SJSA1 (cell line): Measurements from ENCODE around the gene SCYGR4. TPM values are rescaled to one million over a fixed set of nuclear protein-coding genes. Genes with fewer than 3 reads are reported as not detected.

Source experiments
- DNase-seq, 2 experiments: peaks; one replicate each; pipeline ENCODE4 v3.0.0-alpha.2; 2015 to 2020; ENCODE audit warnings: low spot score in 2 of 2, low read depth in 1 of 2
- H3K27ac ChIP-seq: fragments of 250-450 bp; sonication (Bioruptor Pico); 2 replicates; pipeline ENCODE4 v1.5.1; 2020; ENCODE audit warnings: mild to moderate bottlenecking, moderate library complexity
- H3K27me3 ChIP-seq: fragments of 250-450 bp; sonication (Bioruptor Pico); replicated peaks from 2 replicates; pipeline ENCODE4 v1.5.1; 2020; ENCODE audit warnings: mild to moderate bottlenecking, moderate library complexity
- H3K36me3 ChIP-seq: fragments of 250-450 bp; sonication (Bioruptor Pico); 2 replicates; pipeline ENCODE4 v1.5.1; 2020; ENCODE audit warnings: mild to moderate bottlenecking
- H3K4me1 ChIP-seq: fragments of 250-450 bp; sonication (Bioruptor Pico); replicated peaks from 2 replicates; pipeline ENCODE4 v1.6.1; 2021; ENCODE audit warnings: mild to moderate bottlenecking
- H3K4me3 ChIP-seq: fragments of 250-450 bp; sonication (Bioruptor Pico); 2 replicates; pipeline ENCODE4 v1.5.1; 2020; ENCODE audit warnings: mild to moderate bottlenecking
- H3K9me3 ChIP-seq: fragments of 250-450 bp; sonication (Bioruptor Pico); replicated peaks from 2 replicates; pipeline ENCODE4 v1.5.1; 2020; ENCODE audit warnings: mild to moderate bottlenecking
- total RNA-seq: library from RNA; depleted of rRNA; stranded (reverse); fragments of >200 nt; shearing (Covaris generic); gene quantifications from 2 replicates; pipeline ENCODE4 v1.2.3, GENCODE V29; 2014; rRNA removed

SCYGR4 gene, protein sequence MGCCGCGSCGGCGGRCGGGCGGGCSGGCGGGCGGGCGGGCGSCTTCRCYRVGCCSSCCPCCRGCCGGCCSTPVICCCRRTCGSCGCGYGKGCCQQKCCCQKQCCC
- not detected in 2 replicates for total RNA-seq

DNA sequence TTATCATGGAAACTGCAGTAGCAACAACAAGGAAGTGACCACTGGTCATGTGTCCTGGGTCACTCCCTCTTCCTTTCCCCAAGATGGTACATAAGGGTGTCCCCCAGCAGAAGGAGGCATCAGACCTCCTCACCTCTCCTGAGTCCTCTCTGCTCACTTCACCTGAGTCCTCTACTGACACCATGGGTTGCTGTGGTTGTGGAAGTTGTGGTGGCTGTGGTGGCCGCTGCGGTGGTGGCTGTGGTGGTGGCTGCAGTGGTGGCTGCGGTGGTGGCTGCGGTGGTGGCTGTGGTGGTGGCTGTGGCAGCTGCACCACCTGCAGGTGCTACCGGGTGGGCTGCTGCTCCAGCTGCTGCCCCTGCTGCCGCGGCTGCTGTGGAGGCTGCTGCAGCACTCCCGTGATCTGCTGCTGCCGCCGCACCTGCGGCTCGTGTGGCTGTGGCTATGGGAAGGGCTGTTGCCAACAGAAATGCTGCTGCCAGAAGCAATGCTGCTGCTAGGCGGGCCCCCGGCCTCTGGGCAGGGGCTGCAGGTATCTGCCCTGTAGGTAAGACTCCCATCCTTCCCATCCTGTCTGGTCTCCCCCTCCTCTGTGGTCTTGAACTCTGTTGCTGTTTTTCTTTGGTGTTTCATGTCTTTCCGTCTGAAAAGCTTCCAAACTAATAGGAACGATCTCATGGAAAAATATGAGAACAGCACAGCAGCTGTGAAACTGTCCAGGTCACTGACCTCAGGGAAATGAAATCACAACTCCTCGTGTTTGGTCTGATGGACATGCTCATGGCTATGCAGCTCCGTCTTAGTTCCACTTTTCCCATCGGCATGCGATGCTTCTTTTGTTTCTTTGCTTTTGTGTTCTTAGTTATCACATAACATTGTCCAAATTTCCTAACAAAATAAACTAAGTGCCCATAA is at the start of gene SCYGR4:
Gene SCYGR4, plus strand, starts transcription at position 183 of the 915 bp plus-strand sequence. Its CDS starts 0 bp downstream, at position 183.
- DNase-seq: no peak
- no peaks in the 10 kb centered on the region for H3K9me3 ChIP-seq
- H3K4me1 ChIP-seq: no peaks in the 10 kb centered on the region
- no peaks in the 10 kb centered on the region for H3K27me3 ChIP-seq
- H3K36me3 ChIP-seq: no peaks in the 10 kb centered on the region
- H3K27ac ChIP-seq: no peak within 1 kb of the TSS
- no peak within 1 kb of the TSS for H3K4me3 ChIP-seq

GRCh38 chr2:227568852-227569169 is 48.5 kb upstream of the SCYGR4 start:
- DNase-seq: no peak

GRCh38 chr2:227570615-227571014 is 46.7 kb upstream of the SCYGR4 start:
- Histone ChIP-seq H3K4me3 (no peak overlapping the region), H3K27ac (no peak overlapping the region), H3K9me3 (no peaks in the 10 kb centered on the region), H3K4me1 (no peaks in the 10 kb centered on the region), H3K27me3 (no peaks in the 10 kb centered on the region), H3K36me3 (no peaks in the 10 kb centered on the region)
- no peak for DNase-seq

More at GRCh38 chr2:227568852-227569169, 48.5 kb upstream of the SCYGR4 start:
- H3K27me3 ChIP-seq: no peaks in the 10 kb centered on the region
- no peak overlapping the region for H3K27ac ChIP-seq
- H3K4me3 ChIP-seq: no peak overlapping the region
- H3K36me3 ChIP-seq: no peaks in the 10 kb centered on the region
- H3K9me3 ChIP-seq: no peaks in the 10 kb centered on the region
- H3K4me1 ChIP-seq: no peaks in the 10 kb centered on the region

GRCh38 chr2:227576110-227576509 is 41.2 kb upstream of the SCYGR4 start:
- no peaks in the 10 kb centered on the region for H3K4me1 ChIP-seq
- no peak overlapping the region for H3K4me3 ChIP-seq
- H3K27me3 ChIP-seq: no peaks in the 10 kb centered on the region
- H3K36me3 ChIP-seq: no peaks in the 10 kb centered on the region
- H3K9me3 ChIP-seq: no peaks in the 10 kb centered on the region
- no peak for DNase-seq
- no peak overlapping the region for H3K27ac ChIP-seq

DNA sequence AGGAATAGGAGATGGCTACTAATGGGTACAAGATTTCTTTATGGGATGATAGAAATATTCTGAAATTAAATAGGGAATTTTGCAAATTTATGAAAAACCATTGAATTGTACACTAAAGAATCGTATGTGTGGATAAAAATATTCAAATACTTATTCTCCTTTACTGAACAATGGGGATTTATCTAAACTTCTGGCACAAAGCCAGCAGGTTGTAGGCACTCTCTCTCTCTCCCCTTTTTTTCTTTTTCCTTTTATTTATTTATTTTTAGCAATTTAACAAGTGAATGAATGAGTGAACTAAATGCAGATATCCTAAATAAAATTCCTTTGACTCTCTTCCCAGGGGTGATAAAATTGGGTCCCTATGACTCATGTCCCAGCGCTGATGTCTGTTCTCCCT is 40.5 kb upstream of the SCYGR4 start:
- Histone ChIP-seq H3K27me3 (no peaks in the 10 kb centered on the region), H3K27ac (no peak overlapping the region), H3K36me3 (no peaks in the 10 kb centered on the region), H3K9me3 (no peaks in the 10 kb centered on the region), H3K4me1 (no peaks in the 10 kb centered on the region), H3K4me3 (no peak overlapping the region)
- DNase-seq: no peak

GRCh38 chr2:227577555-227577954 is 39.7 kb upstream of the SCYGR4 start:
- no peak for DNase-seq

GRCh38 chr2:227578642-227579041 is 38.7 kb upstream of the SCYGR4 start:
- no peak overlapping the region for H3K27ac ChIP-seq
- peaks cover 8% of the 10 kb centered on the region for H3K9me3 ChIP-seq
- H3K27me3 ChIP-seq: no peaks in the 10 kb centered on the region
- no peaks in the 10 kb centered on the region for H3K4me1 ChIP-seq
- DNase-seq: no peak
- no peaks in the 10 kb centered on the region for H3K36me3 ChIP-seq
- no peak overlapping the region for H3K4me3 ChIP-seq

More at GRCh38 chr2:227577555-227577954, 39.7 kb upstream of the SCYGR4 start:
- no peaks in the 10 kb centered on the region for H3K36me3 ChIP-seq
- no peaks in the 10 kb centered on the region for H3K4me1 ChIP-seq
- H3K9me3 ChIP-seq: peaks cover 5% of the 10 kb centered on the region
- no peaks in the 10 kb centered on the region for H3K27me3 ChIP-seq
- H3K4me3 ChIP-seq: no peak overlapping the region
- H3K27ac ChIP-seq: no peak overlapping the region

DNA sequence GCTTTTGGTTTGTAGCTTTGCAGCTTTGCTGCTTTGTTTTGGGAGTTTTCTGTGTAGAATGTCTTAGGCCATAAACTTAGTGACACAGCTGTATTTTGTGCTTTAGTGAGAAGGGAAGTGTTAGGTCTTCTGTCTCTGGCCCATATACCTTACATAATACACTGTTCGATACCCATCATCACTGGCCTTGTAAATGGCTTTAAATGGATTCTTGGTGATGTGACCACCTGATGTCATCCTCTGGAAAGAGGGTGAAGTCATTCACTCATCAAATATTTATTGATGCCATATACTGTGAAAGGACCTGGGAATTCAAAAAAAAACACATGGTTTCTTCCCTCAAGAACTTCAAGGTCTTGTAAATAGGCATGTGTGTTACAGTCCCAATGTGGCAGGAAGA is 37.5 kb upstream of the SCYGR4 start:
- H3K27ac ChIP-seq: no peak overlapping the region
- H3K27me3 ChIP-seq: no peaks in the 10 kb centered on the region
- H3K36me3 ChIP-seq: no peaks in the 10 kb centered on the region
- no peaks in the 10 kb centered on the region for H3K4me1 ChIP-seq
- no peak for DNase-seq
- H3K9me3 ChIP-seq: peaks cover 8% of the 10 kb centered on the region
- no peak overlapping the region for H3K4me3 ChIP-seq

- Histone ChIP-seq H3K27me3 (no peaks in the 10 kb centered on the region), H3K27ac (no peak overlapping the region), H3K4me3 (no peak overlapping the region), H3K9me3 (peaks cover 8% of the 10 kb centered on the region), H3K4me1 (no peaks in the 10 kb centered on the region), H3K36me3 (no peaks in the 10 kb centered on the region)
- no peak for DNase-seq
Observed at GRCh38 chr2:227582369-227582768, 34.9 kb upstream of the SCYGR4 start.

DNA sequence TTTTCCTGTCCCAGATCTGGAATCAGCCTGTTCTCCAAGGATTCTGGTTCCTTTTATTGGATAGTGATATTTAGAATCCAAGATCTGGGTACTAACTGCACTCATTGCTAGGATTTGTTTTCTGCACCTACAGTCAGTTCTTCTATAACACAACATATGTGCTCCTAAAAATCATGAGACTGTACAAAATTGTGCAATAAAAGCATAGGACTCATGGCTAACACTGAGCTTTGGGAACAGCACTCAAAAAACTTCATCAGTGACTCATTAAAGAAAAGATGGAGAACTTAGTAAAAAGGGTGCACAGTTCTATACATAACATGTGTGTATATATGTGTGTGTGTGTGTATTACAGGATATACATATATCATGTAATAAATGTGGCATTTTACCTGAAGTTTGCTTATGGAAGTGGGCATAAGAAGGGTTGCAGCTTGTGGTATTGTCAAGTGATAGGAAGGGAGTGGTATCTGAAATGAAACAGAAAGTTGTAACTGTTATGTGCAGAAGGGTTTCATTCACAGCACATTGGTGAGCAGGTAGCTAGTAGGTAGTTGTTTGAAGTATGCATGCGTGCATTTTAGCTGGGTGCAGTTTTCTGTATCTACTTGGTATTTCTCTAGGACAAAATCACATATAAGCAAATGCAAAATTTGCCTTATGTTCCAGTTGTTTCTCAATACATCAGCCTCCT is 24.5 kb upstream of the SCYGR4 start:
- H3K9me3 ChIP-seq: no peaks in the 10 kb centered on the region
- H3K27me3 ChIP-seq: peaks cover 13% of the 10 kb centered on the region; the same call in 1 of the 2 replicates
- H3K4me1 ChIP-seq: no peaks in the 10 kb centered on the region
- no peaks in the 10 kb centered on the region for H3K36me3 ChIP-seq
- no peak overlapping the region for H3K27ac ChIP-seq
- DNase-seq: no peak
- H3K4me3 ChIP-seq: no peak overlapping the region

- Histone ChIP-seq H3K4me3 (no peak overlapping the region), H3K4me1 (no peaks in the 10 kb centered on the region)
- no peak for DNase-seq
Observed at GRCh38 chr2:227595797-227596196, 21.5 kb upstream of the SCYGR4 start.

DNA sequence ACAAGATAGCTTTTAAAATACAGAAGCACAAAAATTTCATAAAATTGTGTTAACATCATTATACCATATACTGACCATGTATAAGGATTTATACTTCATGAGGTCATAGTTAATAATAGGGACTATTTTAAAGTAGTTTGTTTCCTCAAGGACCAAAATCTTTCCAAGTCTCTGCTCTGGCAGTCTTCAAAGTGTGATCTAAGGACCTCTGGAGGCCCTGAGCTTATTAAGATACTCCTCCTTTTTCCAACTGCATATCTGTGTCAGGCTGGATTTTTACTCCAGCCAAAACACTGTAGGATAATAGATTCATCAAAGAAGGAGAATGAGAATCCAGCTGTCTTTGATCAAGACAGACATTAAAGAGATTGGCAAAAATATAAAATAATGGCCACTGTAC is 20.3 kb upstream of the SCYGR4 start:
- no peak for DNase-seq
- Histone ChIP-seq H3K4me1 (no peaks in the 10 kb centered on the region), H3K9me3 (no peaks in the 10 kb centered on the region), H3K27me3 (peaks cover 3% of the 10 kb centered on the region; the same call in 1 of the 2 replicates), H3K4me3 (no peak overlapping the region), H3K27ac (no peak overlapping the region), H3K36me3 (no peaks in the 10 kb centered on the region)

More at GRCh38 chr2:227595797-227596196, 21.5 kb upstream of the SCYGR4 start:
- no peak overlapping the region for H3K27ac ChIP-seq
- no peaks in the 10 kb centered on the region for H3K36me3 ChIP-seq
- H3K9me3 ChIP-seq: no peaks in the 10 kb centered on the region
- H3K27me3 ChIP-seq: peaks cover 6% of the 10 kb centered on the region; the same call in 1 of the 2 replicates

DNA sequence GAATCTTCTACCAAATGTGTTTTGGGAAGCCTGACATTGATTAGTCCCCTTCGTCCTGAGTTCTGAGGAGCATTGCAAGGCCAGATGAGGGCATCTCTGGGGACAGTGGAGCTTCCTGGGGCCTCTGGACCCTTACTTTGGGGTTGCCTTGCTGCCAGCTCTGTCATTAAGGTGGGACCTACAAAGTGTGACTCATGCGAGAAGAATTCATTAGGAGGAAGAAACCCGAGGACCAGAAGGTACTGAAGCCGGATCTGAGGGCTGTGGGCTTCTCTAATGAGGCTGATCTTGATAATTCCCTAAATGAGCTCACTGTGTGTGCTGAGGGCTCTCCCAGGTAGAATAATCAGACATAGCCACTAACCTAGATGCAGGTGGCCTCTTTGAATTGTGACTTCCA is 19.3 kb upstream of the SCYGR4 start:
- Histone ChIP-seq H3K9me3 (no peaks in the 10 kb centered on the region), H3K36me3 (no peaks in the 10 kb centered on the region), H3K27me3 (no peaks in the 10 kb centered on the region; the same call in none of the 2 replicates), H3K27ac (no peak overlapping the region), H3K4me1 (no peaks in the 10 kb centered on the region), H3K4me3 (no peak overlapping the region)
- no peak for DNase-seq
